ENCODE data around the gene LRRC2. TPM values are rescaled to one million over a fixed set of nuclear protein-coding genes. Genes with fewer than 3 reads are reported as not detected.

LRRC2 gene
- total RNA-seq, 1 donor from 2014 or later, result not detected

DNA sequence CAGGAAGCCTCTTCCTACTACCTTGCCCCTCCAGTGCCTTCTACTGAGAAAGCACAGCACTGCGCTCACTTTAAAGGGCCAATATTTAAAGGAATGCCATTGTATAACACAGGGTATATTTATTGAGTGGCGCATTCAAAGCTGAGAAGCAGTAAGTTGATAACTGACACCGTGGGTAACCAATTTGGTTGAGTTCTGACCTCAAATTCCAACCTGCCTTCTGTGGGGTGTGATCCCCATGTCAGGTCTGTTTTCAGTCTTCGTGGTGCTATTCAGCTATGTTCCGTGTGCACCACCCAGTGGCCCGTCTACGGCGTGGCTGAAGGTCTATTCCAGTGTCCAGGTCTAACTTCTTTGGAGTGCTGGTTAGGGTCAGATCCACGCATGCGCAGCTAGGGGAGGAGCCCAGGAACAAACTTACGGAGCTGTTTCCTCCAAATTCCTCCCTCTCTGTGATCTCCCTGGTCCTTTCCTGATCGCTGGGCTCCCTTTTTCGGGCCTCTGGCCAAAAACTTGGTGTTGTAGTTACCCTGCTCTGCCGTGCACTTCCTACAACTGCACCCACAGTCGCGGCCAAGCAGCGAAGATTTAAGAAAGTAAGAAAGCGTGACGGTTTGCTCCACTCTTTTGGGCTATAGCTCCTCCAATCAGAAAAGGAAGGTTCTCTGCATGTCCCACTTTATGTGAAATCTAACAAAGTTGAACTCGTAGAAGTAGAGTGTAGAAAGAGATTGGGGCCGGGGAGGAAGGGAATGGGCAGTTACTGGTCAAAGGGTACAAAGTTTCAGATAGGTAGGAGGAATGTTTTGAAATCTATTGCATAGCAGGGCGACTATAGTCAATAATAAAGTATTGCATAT lies 7.7 kb downstream of the LRRC2 start:
- TF ChIP-seq, protein P1, sequence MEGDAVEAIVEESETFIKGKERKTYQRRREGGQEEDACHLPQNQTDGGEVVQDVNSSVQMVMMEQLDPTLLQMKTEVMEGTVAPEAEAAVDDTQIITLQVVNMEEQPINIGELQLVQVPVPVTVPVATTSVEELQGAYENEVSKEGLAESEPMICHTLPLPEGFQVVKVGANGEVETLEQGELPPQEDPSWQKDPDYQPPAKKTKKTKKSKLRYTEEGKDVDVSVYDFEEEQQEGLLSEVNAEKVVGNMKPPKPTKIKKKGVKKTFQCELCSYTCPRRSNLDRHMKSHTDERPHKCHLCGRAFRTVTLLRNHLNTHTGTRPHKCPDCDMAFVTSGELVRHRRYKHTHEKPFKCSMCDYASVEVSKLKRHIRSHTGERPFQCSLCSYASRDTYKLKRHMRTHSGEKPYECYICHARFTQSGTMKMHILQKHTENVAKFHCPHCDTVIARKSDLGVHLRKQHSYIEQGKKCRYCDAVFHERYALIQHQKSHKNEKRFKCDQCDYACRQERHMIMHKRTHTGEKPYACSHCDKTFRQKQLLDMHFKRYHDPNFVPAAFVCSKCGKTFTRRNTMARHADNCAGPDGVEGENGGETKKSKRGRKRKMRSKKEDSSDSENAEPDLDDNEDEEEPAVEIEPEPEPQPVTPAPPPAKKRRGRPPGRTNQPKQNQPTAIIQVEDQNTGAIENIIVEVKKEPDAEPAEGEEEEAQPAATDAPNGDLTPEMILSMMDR (IDR thresholded peaks at IDR 0.05), result peak in 2 of 3 experiments; percentile 44 to 47
- intact Hi-C loops (cut with DNase I), result no loop called here
- no peak overlapping the region for H3K27ac ChIP-seq

DNA sequence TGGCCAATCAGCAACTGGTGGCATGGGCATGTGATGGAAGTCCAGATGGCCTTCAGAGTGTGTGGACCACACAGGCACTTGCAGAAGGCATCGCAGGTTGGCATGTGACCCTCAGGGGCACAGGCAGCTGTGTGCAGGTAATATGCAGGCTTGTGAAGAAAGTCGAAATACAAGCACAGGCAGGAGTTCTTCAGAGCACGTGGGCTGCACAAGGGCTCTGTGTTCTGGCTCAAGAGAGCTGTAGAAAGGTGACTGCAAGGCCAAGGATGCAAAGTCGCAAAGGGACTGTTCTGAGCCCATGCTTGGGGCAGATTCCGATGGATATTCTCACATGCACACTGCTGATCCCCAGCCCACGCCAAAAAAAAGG lies 8.3 kb downstream of the LRRC2 start:
- Histone ChIP-seq H3K4me1 (no peaks in the 10 kb centered on the region), H3K27ac (no peak overlapping the region), H3K36me3 (no peaks in the 10 kb centered on the region), H3K27me3 (no peaks in the 10 kb centered on the region), H3K4me3 (no peak overlapping the region), H3K9me3 (no peaks in the 10 kb centered on the region)
- DNase-seq (ENCODE audit: low spot score in 2 of 2), result no peak
- TF ChIP-seq, protein P1 (IDR thresholded peaks at IDR 0.05), result no peak
- intact Hi-C loops (cut with DNase I), result no loop called here

More for the DNA sequence above, 7.7 kb downstream of the LRRC2 start:
- Histone ChIP-seq H3K4me1 (no peaks in the 10 kb centered on the region), H3K9me3 (no peaks in the 10 kb centered on the region), H3K36me3 (no peaks in the 10 kb centered on the region), H3K27me3 (no peaks in the 10 kb centered on the region), H3K4me3 (peak overlapping the region in 1 of 2 donors; percentile 42)
- DNase-seq (ENCODE audit: low spot score in 2 of 2), result peak; percentile 67 to 68

DNA sequence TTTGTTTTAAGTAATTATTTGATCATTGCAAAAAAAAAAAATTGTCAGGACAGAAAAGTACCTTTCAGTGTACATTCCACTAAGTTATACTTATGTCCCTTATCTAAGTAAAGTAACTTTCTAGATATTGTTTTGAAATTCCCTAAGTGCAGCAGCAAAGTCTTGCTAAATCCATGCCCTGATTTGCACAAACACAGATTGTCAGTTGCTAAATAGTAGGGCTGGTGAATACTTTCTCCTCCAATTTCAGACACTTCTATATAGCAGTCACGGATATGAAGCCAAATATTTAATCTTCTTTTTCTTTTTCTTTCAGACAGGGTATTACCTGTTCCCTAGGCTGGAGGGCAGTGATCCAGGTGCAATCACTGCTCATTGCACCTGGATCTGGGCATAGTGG lies 12.9 kb downstream of the LRRC2 start:
- TF ChIP-seq, protein P1 (IDR thresholded peaks at IDR 0.05), result no peak
- no peaks in the 10 kb centered on the region for H3K9me3 ChIP-seq
- intact Hi-C loops (cut with DNase I), result no loop called here
- H3K27me3 ChIP-seq, result no peaks in the 10 kb centered on the region
- H3K4me3 ChIP-seq, result no peak overlapping the region
- H3K27ac ChIP-seq, result no peak overlapping the region
- H3K4me1 ChIP-seq, result no peaks in the 10 kb centered on the region
- no peaks in the 10 kb centered on the region for H3K36me3 ChIP-seq
- DNase-seq (ENCODE audit: low spot score in 2 of 2), result no peak

DNA sequence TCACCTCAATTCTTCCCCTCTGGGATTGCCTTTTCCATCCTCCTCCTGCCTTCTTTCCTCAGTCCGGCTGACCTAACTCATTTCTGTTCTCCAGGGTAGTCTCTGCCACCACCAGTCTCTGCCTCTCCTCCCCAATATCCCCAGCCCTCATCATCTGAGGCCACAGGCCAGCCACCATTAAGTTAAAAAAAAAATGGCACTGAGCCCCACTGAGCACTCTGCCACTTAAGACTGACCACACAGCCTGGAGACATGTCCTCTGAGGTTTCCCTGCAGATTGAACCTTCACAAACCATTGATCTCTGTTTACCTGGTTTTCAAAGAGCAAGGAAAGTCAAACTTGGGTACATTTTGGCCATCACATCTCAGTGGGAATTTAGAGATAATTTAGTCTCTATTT lies 13.6 kb downstream of the LRRC2 start:
- Histone ChIP-seq H3K36me3 (no peaks in the 10 kb centered on the region), H3K9me3 (no peaks in the 10 kb centered on the region), H3K4me3 (no peak overlapping the region), H3K27me3 (no peaks in the 10 kb centered on the region), H3K4me1 (no peaks in the 10 kb centered on the region), H3K27ac (no peak overlapping the region)
- TF ChIP-seq, protein P1 (IDR thresholded peaks at IDR 0.05), result no peak
- intact Hi-C loops (cut with DNase I), result no loop called here
- DNase-seq (ENCODE audit: low spot score in 2 of 2), result no peak

DNA sequence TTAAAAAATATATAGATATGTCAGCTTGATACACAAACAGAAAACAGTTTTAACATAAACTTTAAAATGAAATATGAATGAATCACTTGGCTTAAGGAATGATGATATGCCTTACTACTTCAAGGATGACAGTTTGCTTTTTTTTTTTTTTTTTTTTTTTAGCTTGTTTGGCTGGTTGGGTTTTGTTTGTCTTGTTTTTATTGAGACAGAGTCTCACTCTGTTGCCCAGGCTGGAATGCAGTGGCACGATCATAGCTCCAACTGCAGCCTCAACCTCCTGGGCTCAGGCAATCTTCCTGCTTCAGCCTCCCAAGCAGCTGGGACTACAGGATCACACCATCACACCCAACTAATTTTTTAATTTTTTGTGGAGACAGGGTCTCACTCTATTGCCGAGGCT lies 14.5 kb downstream of the LRRC2 start:
- TF ChIP-seq, protein P1 (IDR thresholded peaks at IDR 0.05), result no peak
- intact Hi-C loops (cut with DNase I), result no loop called here
- H3K4me1 ChIP-seq, result no peaks in the 10 kb centered on the region

More for the DNA sequence above, 14.5 kb downstream of the LRRC2 start:
- no peak for DNase-seq (ENCODE audit: low spot score in 2 of 2)
- H3K4me3 ChIP-seq, result no peak overlapping the region
- no peaks in the 10 kb centered on the region for H3K9me3 ChIP-seq
- no peak overlapping the region for H3K27ac ChIP-seq
- no peaks in the 10 kb centered on the region for H3K27me3 ChIP-seq
- no peaks in the 10 kb centered on the region for H3K36me3 ChIP-seq

Data from ascending aorta (tissue), 2 donors.